ENCODE data around the gene POM121L12. TPM values are rescaled to one million over a fixed set of nuclear protein-coding genes. Genes with fewer than 3 reads are reported as not detected.

Gene POM121L12
- total and polyA plus RNA-seq, 2 of the 4 experiments (the other 2 are of a cell fraction): not detected

- no peak overlapping the region for H2BK120ac ChIP-seq (ENCODE audit: low read depth, low read length)
- no peaks in the 10 kb centered on the region for H3K27me3 ChIP-seq (ENCODE audit: control insufficient read depth, insufficient read depth, low read length)
- H3K4me2 ChIP-seq (ENCODE audit: low read depth, low read length): no peak overlapping the region
- ATAC-seq (ENCODE audit: low read depth): no peak
- no peak overlapping the region for H3K27ac ChIP-seq (ENCODE audit: insufficient read depth, low read length)
- no peak overlapping the region for H3K4me3 ChIP-seq (ENCODE audit: insufficient read depth, low read depth, low read length)
- H3K4me1 ChIP-seq (ENCODE audit: control insufficient read depth, insufficient read depth, low read length): no peaks in the 10 kb centered on the region
- H2BK20ac ChIP-seq (ENCODE audit: low read depth, low read length): no peak overlapping the region
- no peak overlapping the region for H2AK5ac ChIP-seq (ENCODE audit: low read depth, low read length)
- no TSS peak for BruUV-seq (replicated peaks)
- H3K56ac ChIP-seq (ENCODE audit: extremely low read depth, insufficient read depth, low read length): no peak overlapping the region
- dilution Hi-C loops (cut with HindIII; ENCODE audit: low sequenced_read_pairs, unreplicated experiment): no loop called here
- ChIA-PET CTCF (no interaction called here), POLR2A (ENCODE audit: unreplicated experiment) (no interaction called here)
- H4K91ac ChIP-seq (ENCODE audit: insufficient read depth, low read depth, low read length): no peak overlapping the region
- H2AFZ ChIP-seq (replicated peaks; ENCODE audit: low read length, poor library complexity): no peak overlapping the region
- no peak overlapping the region for H4K8ac ChIP-seq (ENCODE audit: low read depth in 2 of 2, low read length in 2 of 2)
- H2BK5ac ChIP-seq (ENCODE audit: low read depth, low read length, poor library complexity, severe bottlenecking): no peak overlapping the region
- no peak overlapping the region for H3K9ac ChIP-seq (ENCODE audit: low read depth, low read length)
- TF ChIP-seq RCOR1 (IDR thresholded peaks at IDR 0.05; ENCODE audit: insufficient replicate concordance, low read length) (no peak), NFE2L2 (IDR thresholded peaks at IDR 0.05; ENCODE audit: low read depth, low read length) (no peak), POLR2A (IDR thresholded peaks at IDR 0.05; ENCODE audit: low read depth, low read length) (no peak), RFX5 (IDR thresholded peaks at IDR 0.05; ENCODE audit: low read depth, low read length) (no peak), MXI1 (IDR thresholded peaks at IDR 0.05; ENCODE audit: borderline replicate concordance, low read depth, low read length) (no peak), FOS (IDR thresholded peaks at IDR 0.05; ENCODE audit: low read depth, low read length) (no peak), CHD1 (IDR thresholded peaks at IDR 0.05; ENCODE audit: low read depth, low read length) (no peak)
- no peak for DNase-seq
- no peaks in the 10 kb centered on the region; the same call in none of the 2 replicates for H3K9me3 ChIP-seq (ENCODE audit: control insufficient read depth, insufficient read depth, low read length)
- no peak overlapping the region for H2BK15ac ChIP-seq (ENCODE audit: low read depth, low read length)
- H3K36me3 ChIP-seq (ENCODE audit: control insufficient read depth, insufficient read depth, low read length): no peaks in the 10 kb centered on the region
- 80% methylated on average over 1 of the region's 4 CpGs; no CpG with 5 or more reads in 1 of the 2 experiments for WGBS, 2 experiments (ENCODE audit: extremely low coverage in 2 of 2, insufficient read length in 1 of 2)
- no peaks in the 10 kb centered on the region for H3K79me1 ChIP-seq (ENCODE audit: low read depth in 1 of 2, low read length in 2 of 2)
- in situ Hi-C loops (cut with MboI; ENCODE audit: low sequenced_read_pairs): no loop called here
- H4K20me1 ChIP-seq (ENCODE audit: insufficient read depth, low read length): no peaks in the 10 kb centered on the region
- intact Hi-C loops (cut with micrococcal nuclease): no loop called here
- H2AK9ac ChIP-seq (replicated peaks; ENCODE audit: low read depth, low read length, poor library complexity): no peak overlapping the region
- H3K18ac ChIP-seq (ENCODE audit: low read depth, low read length): no peak overlapping the region
- no peak overlapping the region for H3K4ac ChIP-seq (ENCODE audit: low read depth, low read length)
- H3K14ac ChIP-seq (replicated peaks; ENCODE audit: low read depth, low read length): no peak overlapping the region
- H4K5ac ChIP-seq (ENCODE audit: low read depth, low read length): no peak overlapping the region
- H3K9me1 ChIP-seq (ENCODE audit: insufficient read depth, low read length): no peaks in the 10 kb centered on the region
- no peak overlapping the region for H3K23ac ChIP-seq (ENCODE audit: low read depth, low read length)
Measured at GRCh38 chr7:52992479-52993162, 42.8 kb upstream of the POM121L12 start.
